Body of pancreas (tissue), 4 donors: Measurements from ENCODE around the gene MAGEB3. TPM values are rescaled to one million over a fixed set of nuclear protein-coding genes. Genes with fewer than 3 reads are reported as not detected.

Source experiments
- ATAC-seq: fragments of 150-250 bp; one replicate; pipeline ENCODE4 v1.9.1; 2016
- DNase-seq, 4 donors: peaks; one replicate each; pipeline ENCODE4 v3.0.0-alpha.2; 2019
- H3K27ac ChIP-seq, 4 donors: fragments of 200-600 bp; sonication (generic); 1 replicate in 3 of 4; 2 replicates in 1 of 4; pipeline versions ENCODE4 v1.5.1 to v1.6.1; 2016 to 2019; ENCODE audit warnings: mild to moderate bottlenecking in 1 of 4, mixed read lengths in 1 of 4, moderate library complexity in 1 of 4
- H3K27me3 ChIP-seq, 2 donors: fragments of 200-600 bp; sonication (generic); one replicate each; pipeline ENCODE4 v1.6.0; 2016; ENCODE audit warnings: mild to moderate bottlenecking in 1 of 2
- H3K36me3 ChIP-seq, 2 donors: fragments of 200-600 bp; sonication (generic); replicated peaks in 1 of 2; 2 replicates each; pipeline ENCODE4 v1.5.1; 2016; ENCODE audit warnings: low read depth in 2 of 2; ENCODE audit not compliant: insufficient read depth in 1 of 2
- H3K4me1 ChIP-seq: fragments of 200-600 bp; sonication (generic); one replicate; pipeline ENCODE4 v1.6.0; 2016
- H3K4me3 ChIP-seq, 2 donors: fragments of 200-600 bp; sonication (generic); 1 replicate in 1 of 2; 2 replicates in 1 of 2; pipeline ENCODE4 v1.5.1; 2016 to 2019
- H3K9me3 ChIP-seq, 3 donors: fragments of 200-600 bp; sonication (generic); 1 replicate in 2 of 3; 2 replicates in 1 of 3; pipeline ENCODE4 v1.5.1; 2016
- POLR2A ChIP-seq, 3 donors: fragments of 450-650 bp; IDR thresholded peaks; one replicate each; pipeline ENCODE4 v1.6.1; 2016; ENCODE audit warnings: antibody characterized with exemption in 3 of 3, mild to moderate bottlenecking in 2 of 3
- WGBS, 2 donors: methylation state at CpG; one replicate each; pipeline ENCODE4 v1.1.5; 2017; 5-methylcytosine and 5-hydroxymethylcytosine counted together
- intact Hi-C: fragments of 100-400 bp; cut with DNase I; formaldehyde crosslinking; loops from one replicate; pipeline ENCODE4 v1.15.1; 2023
- total RNA-seq, 2 donors: library from RNA; depleted of rRNA; stranded (reverse); fragments of >200 nt; gene quantifications; one replicate each; pipeline ENCODE4 v1.1.0, GENCODE V29; 2016
- TF ChIP-seq, protein P1 (sequence below), 7 experiments: fragments of 450-650 bp in 4 of 7; fragments of 200-600 bp in 3 of 7; sonication (generic) in 3 of 7; IDR thresholded peaks; one replicate each; pipeline ENCODE4 v1.5.1; 2016 to 2019; ENCODE audit warnings: antibody characterized with exemption in 7 of 7

The MAGEB3 gene
- total RNA-seq, 2 donors from 2014 or later, result not detected

DNA sequence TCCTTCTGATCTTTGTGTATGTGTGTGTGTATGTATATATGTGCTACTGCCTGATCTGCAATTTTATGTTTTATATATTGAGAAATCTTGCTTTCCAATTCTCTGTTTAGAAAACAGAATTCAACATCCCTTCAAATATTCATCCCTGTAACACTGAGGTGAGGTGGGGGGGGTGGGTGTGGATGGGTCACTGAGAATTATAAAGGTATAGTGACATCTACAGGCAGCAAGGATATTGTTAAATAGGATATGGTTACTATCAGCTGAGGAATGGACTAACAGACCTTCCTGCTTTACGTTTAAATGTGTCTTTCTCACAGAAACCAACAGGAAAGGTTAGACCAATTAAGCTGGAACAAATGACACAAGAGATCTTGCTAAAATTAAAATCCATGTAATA is 34.1 kb upstream of the MAGEB3 start:
- no peak overlapping the region for H3K4me3 ChIP-seq
- no peak for ATAC-seq
- DNase-seq, result no peak

DNA sequence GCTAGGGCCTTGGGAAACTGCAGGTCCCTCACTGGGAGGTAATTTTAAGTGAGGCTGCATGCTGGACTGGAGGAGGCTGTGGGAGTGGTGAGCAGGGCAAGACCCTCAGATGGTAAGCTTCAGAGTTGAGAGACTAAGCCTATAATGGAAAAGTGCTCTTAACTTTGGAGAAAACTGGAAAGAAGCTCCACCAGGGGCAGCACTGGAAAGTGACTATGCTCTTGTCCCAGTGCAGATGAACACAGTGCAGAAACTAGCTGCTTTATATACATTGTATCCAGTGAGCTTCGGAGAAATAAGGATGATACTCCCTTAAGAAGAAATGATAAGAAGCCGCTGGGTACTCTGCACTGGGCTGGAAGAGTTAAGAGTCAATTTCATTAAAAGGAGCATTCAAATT is 18.3 kb upstream of the MAGEB3 start:
- ATAC-seq (no peak), DNase-seq (no peak)
- Histone ChIP-seq H3K27me3 (no peaks in the 10 kb centered on the region), H3K27ac (no peak overlapping the region), H3K4me3 (no peak overlapping the region), H3K9me3 (no peaks in the 10 kb centered on the region), H3K36me3 (no peaks in the 10 kb centered on the region), H3K4me1 (no peaks in the 10 kb centered on the region)
- 75 to 81% methylated on average over 2 of the region's 2 CpGs for WGBS, 2 donors
- TF ChIP-seq, protein P1, sequence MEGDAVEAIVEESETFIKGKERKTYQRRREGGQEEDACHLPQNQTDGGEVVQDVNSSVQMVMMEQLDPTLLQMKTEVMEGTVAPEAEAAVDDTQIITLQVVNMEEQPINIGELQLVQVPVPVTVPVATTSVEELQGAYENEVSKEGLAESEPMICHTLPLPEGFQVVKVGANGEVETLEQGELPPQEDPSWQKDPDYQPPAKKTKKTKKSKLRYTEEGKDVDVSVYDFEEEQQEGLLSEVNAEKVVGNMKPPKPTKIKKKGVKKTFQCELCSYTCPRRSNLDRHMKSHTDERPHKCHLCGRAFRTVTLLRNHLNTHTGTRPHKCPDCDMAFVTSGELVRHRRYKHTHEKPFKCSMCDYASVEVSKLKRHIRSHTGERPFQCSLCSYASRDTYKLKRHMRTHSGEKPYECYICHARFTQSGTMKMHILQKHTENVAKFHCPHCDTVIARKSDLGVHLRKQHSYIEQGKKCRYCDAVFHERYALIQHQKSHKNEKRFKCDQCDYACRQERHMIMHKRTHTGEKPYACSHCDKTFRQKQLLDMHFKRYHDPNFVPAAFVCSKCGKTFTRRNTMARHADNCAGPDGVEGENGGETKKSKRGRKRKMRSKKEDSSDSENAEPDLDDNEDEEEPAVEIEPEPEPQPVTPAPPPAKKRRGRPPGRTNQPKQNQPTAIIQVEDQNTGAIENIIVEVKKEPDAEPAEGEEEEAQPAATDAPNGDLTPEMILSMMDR (IDR thresholded peaks at IDR 0.05), result no peak
- no peak for TF ChIP-seq POLR2A (IDR thresholded peaks at IDR 0.05)
- intact Hi-C loops, result no loop called here

More for the DNA sequence above, 34.1 kb upstream of the MAGEB3 start:
- Histone ChIP-seq H3K27ac (no peak overlapping the region), H3K4me1 (no peaks in the 10 kb centered on the region), H3K27me3 (no peaks in the 10 kb centered on the region), H3K9me3 (no peaks in the 10 kb centered on the region), H3K36me3 (no peaks in the 10 kb centered on the region)
- TF ChIP-seq, protein P1 (IDR thresholded peaks at IDR 0.05), result no peak
- no peak for TF ChIP-seq POLR2A (IDR thresholded peaks at IDR 0.05)
- WGBS, 2 donors, result 7 to 11% methylated on average over 1 of the region's 1 CpG
- intact Hi-C loops, result no loop called here

DNA sequence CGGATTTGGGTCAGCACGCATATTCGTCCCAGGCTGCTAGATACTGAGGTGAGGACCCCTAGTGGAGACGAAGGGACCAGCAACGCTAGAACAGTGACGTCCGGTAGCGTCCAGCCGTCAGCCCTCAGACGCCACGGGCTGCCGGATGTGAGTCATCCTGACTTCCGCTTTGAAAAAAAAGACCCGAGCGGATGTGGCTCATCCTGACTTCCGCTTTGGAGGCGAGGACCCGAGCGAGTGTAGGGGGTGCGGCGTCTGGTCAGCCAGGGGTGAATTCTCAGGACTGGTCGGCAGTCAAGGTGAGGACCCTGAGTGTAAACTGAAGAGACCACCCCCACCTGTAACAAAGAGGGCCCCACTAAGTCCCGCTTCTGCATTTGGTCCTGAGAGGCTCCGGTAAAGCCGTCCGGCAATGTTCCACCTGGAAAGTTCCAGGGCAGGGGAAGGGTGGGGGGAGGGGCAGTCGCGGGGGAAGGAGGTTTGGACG is 15.1 kb upstream of the MAGEB3 start, which contains the start of gene MAGEB2:
Gene MAGEB2, plus strand, starts transcription at position 207 of the 487 bp plus-strand sequence. CDS start 3,018 bp downstream, outside the sequence.
- ATAC-seq (no peak), DNase-seq (no peak)
- no peak within 1 kb of the TSS for H3K27ac ChIP-seq
- no peaks in the 10 kb centered on the region for H3K36me3 ChIP-seq
- no peaks in the 10 kb centered on the region for H3K27me3 ChIP-seq
- WGBS, 2 donors, result 92 to 96% methylated on average over 5 to 23 of the region's 29 CpGs
- no peaks in the 10 kb centered on the region for H3K4me1 ChIP-seq
- TF ChIP-seq POLR2A (IDR thresholded peaks at IDR 0.05), result no peak
- TF ChIP-seq, protein P1 (IDR thresholded peaks at IDR 0.05), result no peak
- H3K4me3 ChIP-seq, result no peak within 1 kb of the TSS
- intact Hi-C loops, result no loop called here
- no peaks in the 10 kb centered on the region for H3K9me3 ChIP-seq

DNA sequence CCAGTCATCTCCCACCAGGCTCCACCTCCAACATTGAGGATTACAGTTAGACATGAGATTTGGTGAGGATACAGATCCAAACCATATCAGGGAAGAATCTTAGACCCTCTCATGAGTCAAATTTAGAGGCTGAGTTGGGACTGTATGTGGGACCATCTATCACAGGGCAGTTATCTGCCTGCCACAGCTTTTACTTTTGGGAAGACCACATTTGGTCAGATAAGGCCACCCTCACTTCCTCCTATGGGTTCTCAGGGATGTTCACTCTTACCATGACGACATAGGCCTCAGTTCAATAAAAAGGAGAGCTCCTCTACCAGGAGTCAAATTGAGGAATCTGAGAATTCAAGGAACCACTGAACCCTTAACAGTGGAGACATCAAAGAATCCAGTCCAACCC is 13.0 kb upstream of the MAGEB3 start:
- intact Hi-C loops, result no loop called here

More for the DNA sequence above, 13.0 kb upstream of the MAGEB3 start:
- H3K27ac ChIP-seq, result no peak overlapping the region
- TF ChIP-seq, protein P1 (IDR thresholded peaks at IDR 0.05), result no peak
- no peak for TF ChIP-seq POLR2A (IDR thresholded peaks at IDR 0.05)
- no peaks in the 10 kb centered on the region for H3K36me3 ChIP-seq
- DNase-seq, result no peak
- ATAC-seq, result no peak
- H3K9me3 ChIP-seq, result no peaks in the 10 kb centered on the region
- H3K27me3 ChIP-seq, result no peaks in the 10 kb centered on the region
- H3K4me1 ChIP-seq, result no peaks in the 10 kb centered on the region
- H3K4me3 ChIP-seq, result no peak overlapping the region
- 50 to 67% methylated on average over 1 of the region's 1 CpG for WGBS, 2 donors
